ENCODE results near the gene SLC24A4.

The SLC24A4 gene

DNA sequence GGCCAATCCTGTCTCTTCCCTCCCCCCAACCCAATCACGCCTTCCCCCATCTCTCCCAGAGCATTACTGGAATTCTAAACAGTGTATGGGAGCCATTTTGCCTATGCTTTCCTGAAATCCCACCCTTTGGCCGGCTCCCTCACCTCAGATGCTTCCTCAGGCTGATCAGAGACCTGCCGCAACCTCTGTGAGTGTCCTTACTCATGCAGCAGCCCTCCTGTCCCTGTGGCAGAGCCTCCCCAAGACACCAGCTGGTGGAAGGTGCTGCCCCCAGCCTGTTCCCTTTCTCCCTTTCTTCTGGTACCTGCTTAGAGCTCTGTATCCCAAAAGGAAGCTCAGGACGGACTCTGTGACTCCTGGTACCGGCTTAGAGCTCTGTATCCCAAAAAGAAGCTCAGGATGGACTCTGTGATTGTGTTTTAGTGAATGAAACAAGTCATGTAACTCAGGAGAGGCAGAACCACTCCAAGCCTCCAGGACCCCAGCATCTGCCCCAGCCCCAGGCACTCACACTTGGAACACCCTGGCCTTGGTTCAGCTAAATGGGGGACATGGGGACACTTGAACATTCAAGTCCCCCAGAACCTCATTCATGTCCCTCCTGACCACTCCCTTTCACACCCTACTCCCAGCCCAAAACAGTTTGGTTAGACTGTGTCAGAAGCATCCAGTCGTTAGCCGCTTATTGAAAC is 161.3 kb downstream of the SLC24A4 start:
- DNase-seq: no peak

DNA sequence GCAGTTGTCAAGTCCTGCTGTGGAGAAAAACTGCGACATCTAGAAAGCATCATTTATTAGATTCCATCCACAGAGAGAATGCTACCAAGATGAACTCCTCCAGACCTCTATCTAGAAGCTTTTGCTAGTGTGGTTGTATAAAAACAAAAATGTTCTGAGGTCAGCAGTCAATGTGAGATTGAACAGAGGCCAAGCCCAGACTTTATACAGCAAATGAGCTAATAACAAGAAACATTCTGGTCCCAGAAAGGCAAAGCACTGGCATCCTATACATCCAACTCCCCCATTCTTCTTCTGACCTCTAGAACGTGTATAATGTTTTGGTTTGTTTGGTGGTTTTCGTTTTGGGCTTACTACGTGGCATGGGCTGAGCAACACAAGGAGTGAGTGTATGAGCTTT is 163.9 kb downstream of the SLC24A4 start:
- no peak for DNase-seq

DNA sequence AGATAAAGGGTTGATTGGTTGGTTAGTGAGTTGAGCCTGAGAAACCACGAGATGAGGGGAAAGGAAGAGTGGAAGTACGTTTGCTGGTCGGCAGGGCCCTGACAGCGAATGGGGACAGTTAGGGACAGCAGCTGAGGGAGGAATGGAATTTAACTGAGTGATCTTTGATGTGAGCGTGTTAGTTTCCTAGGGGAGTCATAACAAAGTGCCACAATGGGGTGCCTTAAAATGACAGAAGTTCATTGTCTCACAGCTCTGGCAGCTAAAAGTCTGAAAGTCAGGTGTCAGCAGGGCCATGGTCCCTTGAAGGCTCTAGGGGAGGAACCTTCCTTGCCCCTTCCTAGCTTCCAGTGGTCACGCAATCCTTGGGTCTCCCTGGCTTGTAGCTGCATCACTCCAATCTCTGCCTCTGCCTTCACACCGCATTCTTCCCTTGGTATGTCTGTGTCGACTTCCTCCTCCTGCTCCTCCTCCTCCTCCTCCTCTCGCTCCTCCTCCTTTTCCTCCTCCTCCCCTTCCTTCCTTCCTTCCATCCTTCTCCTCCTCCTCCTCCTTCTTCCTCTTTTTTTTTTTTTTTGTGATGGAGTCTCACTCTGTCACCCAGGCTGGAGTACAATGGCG is 164.7 kb downstream of the SLC24A4 start:
- DNase-seq: no peak

DNA sequence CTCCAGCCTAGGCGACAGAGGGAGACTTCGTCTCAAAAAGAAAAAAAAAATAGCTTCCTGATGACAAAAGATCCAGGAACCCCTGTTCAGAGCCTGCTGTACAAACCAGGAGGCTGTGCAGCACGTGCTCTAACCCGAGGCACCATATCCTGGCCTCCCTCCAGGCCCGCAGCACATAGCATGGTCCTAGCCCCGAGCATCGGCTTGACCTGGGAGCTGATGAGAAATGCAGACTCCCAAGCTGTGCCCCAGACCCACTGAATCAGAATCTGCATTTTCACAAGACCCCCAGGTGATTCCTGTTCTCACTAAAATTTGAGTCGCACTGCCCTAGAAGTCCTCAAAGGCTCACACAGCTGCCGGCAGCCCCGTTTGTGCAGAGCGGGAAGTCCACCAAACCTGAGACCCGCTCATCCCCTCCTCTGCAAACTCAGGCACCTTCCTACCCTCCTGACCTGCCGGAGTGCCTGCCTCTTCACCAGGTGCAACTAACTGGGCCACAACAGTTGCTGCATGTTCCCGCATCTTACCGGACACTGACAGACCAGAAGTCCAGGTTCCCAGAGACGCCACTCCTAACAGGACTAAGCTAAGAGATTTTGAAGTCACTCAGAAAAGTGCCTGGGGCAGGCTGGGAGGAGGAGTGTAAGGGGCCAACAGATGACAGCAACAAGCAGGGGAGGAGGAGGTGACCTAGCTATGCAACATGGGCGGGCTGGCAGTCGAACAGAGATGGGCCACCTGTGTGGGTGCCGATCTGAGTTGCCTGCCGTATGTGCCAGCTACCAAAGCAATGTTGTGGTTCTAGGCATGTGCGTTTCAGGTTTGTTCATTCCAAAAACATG is 166.7 kb downstream of the SLC24A4 start:
- no peak for DNase-seq

DNA sequence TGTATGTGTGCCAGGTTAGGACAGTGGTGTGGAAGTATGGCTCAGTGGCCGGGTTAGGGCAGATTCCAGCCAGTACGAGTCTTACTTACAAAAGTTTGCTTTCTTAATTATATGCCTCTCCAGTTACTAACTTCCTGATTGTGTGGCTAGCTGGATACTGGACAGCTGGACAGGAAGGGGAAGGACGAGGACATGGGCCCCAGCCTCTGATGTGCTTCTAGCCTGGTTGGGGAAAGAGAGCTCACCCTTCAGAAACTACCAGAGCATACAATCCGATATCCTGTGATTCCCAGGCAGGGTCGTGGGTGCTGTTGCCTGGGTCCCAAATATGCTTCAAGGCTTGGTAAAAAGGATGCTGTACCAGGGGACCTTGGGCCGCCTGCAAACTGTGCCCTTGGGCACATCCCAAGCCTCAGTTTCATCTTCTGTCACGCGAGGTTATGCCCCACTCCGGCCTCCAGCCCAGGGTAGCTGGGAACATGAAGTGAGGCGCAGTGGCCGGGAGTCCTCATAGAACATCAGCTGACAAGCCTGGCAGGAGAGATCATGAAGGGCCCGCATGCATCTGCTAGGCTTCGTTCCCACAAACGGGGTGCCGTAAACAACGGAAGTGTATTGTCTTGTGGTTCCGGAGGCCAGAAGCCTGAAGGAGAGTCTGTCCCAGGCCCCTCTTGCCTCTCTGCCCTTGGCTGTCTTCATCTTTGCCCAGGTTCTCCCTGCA is 167.4 kb downstream of the SLC24A4 start:
- DNase-seq: no peak

DNA sequence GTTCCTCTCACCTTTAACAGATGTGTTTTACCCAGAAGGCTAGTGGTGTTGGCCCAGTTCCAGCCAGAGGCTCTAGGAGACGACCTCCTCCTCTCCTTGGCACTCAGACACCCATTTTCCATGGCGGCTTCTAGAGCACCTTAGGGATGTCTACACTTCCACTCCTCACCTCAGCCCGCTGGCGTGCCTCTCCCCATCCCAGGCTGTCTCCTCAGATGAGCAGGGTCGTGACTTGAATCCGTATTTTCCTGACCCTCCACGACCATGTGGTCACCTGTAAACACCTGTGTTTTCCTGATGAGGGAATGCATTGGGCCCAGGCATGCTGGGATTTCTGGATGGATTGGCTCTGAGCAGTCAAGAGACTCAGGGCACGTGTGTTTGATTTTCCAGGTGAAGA is 168.8 kb downstream of the SLC24A4 start:
- DNase-seq: no peak

DNA sequence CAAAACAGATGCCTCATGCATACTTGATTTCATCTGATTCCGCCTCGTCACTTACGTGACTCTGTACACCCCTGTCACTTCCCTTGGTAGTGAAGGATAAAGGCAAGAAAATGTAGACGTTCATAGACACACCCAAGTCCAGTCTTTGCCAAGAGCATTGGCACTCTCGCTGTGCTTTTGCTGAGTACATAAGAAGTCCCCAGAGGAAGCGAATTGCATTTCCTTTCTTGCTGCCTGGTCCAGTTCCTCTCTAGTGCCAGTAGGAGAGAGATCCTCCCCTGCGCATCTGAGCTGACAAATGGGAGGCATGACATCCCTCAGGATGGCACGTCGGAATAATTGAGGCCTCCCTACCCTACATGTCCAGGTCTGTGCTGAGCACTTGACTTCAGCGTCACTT is 169.3 kb downstream of the SLC24A4 start:
- DNase-seq: no peak

DNA sequence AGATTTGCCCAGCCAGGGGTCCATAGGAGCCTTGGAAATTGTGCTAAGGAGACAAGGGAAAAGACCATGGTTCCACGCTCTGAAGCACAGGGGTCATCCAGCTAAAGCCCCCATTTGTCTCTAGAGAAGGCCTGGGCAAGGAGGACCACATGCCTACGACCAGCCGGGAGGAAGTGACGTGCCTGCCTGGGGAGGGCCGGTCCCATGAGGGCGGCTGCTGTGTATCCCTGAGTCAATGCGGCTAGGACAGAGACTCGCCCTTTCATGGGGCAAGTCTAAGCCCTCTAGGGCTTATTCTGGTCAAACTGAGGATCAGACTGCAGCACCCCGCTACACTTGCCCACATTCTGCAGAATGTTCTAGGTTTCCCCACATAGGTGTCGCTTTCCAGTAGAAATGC is 170.1 kb downstream of the SLC24A4 start:
- DNase-seq: no peak

DNA sequence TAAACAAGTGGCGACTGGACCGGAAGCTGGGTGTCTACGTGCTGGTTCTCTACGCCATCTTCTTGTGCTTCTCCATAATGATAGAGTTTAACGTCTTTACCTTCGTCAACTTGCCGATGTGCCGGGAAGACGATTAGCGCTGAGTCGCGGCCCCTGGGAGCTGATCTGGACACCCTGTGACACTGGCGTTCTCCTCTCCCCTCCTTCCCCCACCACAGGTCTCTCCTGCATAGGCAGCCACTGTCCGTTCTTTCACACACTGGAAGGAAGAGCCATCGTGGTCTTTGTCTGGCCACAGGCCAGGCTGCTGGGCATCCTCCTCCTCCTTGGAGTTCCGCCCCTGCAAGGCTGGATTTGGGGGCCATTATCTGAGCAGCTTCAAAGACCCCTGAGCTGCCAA is 170.5 kb downstream of the SLC24A4 start:
- DNase-seq: no peak

DNA sequence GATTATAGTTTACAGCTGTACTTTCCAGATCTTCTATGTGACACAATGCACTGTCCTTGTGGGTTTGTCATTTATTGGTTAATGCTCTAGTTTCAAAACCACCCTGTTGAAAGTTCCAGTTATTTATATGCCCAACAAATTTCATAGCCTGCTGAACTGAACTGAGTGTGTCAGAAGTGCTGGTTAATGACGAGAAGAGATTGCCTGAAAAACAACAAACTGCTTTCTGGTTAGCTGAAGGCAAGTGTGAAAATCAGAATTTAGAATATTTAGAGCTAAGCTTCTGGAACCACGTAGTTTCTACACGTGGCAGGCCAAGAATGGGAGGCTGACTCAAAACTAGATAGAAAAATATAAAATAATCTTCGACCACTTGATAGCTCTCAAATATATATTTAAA is 171.5 kb downstream of the SLC24A4 start:
- DNase-seq: no peak

DNA sequence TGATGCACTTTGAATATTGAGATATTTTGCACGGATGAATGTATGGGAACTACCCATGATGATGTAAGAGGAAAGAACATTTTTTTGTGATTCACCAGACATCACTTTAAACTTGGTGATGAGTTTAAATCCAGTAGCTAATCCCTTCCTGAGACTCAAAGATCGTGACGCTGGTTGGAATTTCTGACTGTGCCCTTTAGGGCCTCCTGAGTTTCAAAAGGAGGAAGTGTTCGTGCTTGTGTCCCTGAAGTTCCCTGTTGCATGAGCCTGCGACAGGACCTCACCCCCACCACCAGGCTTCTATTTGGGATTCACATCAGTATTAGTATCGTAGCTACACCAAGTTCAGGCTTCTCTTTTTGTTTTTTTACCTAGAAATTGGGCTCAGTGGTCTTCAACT is 172.1 kb downstream of the SLC24A4 start:
- DNase-seq: no peak

DNA sequence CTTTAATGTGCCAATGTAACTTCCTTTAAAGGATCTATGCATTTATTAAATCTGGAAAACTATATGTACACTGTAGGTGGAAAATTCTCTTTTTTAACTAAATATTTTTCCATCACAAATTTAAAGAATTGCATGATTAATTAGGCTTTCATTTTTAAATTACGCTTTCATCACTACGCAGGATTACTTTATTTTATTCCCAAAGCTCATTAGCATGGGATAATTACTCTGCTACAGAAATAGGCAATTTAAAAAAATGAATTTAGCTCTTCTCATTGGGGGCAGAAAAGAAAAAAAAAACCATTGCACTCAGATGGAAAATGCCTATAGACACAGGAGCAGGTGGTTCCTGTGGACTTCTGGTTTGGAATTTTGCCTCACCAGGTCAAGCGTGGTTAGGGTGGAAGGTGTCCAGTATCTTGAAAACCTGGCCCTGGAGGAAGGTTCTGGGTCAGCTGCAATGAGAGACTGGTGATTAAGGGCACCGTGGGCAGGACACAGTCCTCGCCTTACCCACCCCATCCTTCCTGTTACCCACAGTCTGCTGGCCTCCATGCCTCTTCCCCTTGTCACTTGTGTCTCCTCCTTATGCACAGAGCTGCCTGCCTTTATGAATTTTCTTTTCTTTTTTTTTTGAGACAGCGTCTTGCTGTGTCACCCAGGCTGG is 173.4 kb downstream of the SLC24A4 start:
- no peak for DNase-seq

DNA sequence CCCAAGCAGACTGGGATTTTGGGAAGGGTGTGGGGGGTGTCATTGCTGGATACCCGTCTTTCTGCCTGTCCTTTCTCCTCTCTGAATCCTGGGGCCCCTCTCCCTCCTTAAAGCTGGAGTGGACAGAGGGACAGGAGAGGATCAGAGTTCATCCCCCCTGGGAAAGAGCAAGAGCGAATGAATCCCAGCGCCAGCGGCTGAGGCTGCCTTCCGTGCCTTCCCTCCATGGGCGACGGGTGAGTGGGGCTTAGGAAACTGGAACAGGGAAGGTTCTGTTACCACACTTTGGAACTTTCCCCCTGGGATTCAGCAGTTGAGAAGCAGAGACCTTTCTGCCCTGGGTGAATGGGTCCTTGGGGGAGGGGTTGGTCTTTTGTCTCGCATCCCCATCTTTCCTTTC is 174.4 kb downstream of the SLC24A4 start:
- DNase-seq: no peak

DNA sequence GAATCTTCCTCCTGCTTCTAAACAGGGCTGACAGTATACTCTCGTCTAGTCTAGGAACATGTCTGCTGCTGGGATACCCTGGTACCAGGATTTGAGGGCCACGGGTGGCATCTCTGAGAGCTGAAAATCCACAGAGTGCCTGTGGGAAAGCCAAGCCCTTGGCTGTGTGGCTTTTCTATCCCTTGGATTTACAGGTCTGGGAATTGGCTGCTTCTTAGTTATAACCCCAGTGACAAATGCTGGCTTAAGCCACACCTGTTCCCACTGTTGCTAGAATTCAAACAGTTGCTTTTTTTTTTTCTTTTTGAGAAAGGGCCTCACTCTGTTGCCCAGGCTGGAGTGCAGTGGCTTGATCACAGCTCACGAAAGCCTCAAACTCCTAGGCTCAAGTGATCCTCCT is 176.3 kb downstream of the SLC24A4 start:
- DNase-seq: no peak

DNA sequence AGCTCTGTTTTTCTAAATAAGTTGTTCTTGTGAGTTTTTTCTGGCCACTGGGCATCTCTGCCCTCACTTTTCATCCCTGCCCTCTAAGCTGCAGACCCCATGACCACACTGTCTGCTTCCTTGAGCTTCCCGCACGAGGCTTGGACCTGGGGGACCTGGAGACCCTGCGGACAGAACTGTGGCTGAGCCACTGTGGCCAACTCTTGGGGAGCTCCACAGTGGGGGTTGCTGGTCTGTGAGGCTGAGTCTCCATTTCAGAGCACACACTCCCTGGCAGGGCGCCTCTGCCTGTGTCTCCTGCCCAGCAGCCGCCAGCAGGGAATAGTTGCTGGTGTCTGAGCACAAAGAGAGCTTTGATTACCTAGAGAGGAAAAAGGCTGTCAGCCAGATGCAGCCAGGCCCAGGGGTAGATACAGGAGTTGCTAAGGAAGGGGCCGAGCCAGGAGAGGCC is 177.6 kb downstream of the SLC24A4 start:
- no peak for DNase-seq

DNA sequence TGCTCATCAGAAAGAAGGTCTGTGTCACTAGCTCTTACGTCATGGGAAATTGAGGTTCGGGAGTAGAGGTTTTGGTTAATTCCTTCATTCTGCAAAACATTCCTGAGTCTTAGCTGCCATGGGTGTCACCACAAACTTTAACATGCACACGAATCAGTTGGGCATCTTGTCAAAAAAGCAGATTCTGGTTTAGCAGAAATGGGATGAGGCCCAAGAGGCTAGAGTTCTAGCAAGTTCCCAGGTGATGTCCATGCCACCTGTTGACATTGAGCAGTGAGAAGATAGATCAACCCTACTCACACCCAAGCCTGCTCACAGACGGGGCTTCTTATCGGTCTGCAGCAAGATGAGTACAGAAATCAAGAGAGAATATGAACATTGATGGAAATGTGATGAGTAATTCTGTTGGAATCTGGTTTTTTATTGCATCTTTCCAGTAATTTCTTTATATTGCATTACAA is 179.0 kb downstream of the SLC24A4 start:
- no peak for DNase-seq

DNA sequence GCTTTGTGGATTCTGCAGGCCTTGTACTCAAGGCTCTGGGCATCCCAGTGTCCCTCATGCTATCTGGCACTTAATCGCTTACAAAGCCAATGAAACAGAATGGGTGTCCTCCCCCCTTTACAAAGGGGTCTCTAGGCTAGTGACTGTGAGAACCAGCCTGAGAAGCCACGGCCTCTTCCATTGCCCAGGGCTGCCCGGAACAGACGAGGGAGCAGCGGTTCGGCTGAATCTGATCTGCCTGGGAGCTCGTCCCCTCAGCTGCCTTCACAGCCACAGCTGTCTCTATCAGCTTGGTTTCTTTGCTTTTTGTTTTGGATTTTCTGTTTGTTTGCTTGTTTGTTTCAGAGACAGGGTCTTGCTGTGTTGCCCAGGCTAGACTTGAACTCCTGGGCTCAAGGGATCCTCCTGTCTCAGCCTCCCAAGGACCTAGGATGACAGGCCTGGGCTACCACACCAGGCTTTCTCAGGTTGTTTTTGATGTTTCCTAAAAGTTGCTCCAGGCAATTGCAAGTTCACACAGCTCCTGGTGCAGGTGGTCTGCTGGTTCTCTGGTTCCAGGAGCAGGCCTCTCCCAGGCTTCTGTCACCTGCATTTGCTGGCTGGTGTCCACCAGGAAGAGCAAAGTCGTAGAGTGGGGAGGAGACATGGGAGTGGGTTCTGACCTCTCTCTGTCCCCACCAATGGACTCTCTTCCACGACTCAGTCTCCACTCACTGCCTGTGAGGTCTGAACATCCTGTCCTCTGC is 179.7 kb downstream of the SLC24A4 start:
- no peak for DNase-seq

DNA sequence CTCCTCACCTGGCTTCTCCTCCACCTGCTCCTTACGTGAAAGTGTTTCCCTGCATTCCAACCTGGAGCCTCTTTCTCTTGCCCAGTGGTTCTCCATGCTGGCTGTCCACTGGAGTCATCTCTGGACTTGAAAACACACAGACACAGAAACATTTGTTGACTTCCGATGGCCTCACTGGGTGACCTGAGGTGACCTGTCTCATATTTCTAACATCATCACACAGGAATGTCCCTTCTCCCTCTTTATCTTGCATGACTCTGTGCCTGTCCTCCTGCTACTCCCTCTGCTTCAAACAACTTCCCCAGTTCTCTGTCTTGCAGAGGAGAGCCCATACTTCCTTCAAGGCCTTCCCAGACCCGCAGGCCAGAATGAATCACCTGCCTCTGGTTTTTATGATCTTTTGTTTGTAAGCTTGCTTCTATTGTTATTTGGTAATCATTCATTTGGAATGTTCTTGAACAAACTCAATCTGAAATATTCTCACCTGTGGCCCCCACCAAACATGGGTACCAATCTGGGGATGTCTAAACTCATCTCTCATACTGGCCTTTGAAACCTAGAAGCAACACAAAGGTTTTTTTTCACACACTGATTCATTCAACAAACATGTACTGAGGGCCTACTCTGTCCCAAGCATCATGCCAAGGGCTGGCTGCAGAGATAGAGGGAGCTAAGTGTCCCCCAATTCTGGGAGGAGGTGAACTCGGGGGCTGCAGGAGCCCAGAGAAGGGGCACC is 181.0 kb downstream of the SLC24A4 start:
- peak; percentile 61 for DNase-seq

DNA sequence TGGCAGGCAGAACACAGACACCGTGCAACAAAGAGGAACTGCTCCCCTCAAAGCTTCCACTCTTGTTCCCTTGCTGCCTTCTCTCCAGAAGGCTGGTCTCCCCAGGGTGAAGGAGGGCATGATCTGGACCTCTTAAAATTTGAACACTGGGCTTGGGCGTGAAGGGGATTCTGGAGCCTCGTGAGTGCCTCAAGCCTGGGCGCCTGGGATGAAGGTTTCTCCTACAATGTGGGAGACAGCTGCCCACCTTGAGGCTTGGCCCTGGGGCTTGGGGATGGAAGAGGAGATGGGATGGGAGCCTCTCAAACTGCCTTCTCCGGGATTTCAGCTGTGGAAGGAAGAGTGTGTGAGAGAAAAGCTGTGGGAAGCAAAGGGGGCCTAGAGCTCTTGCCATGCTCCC is 182.9 kb downstream of the SLC24A4 start:
- DNase-seq: no peak

DNA sequence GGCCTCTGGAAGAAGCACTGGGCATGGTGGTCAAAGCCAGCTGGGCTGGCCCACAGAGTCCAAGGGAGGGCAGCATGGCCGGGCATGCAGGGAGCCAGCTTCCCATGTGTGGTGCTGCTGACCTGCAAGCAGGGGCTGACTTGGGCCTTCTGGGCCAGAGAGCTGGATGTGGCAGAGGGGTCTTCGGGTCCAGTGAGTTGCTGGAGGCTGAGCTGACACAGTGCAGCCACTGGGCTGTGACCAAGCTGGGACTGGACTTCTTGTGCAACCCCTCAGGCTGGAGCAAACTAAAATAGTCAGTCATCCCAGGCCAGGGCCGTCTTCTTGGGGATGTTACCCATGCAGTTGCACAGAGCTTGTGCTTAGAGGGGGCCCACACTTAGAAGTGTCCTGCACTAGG is 183.3 kb downstream of the SLC24A4 start:
- no peak for DNase-seq

DNA sequence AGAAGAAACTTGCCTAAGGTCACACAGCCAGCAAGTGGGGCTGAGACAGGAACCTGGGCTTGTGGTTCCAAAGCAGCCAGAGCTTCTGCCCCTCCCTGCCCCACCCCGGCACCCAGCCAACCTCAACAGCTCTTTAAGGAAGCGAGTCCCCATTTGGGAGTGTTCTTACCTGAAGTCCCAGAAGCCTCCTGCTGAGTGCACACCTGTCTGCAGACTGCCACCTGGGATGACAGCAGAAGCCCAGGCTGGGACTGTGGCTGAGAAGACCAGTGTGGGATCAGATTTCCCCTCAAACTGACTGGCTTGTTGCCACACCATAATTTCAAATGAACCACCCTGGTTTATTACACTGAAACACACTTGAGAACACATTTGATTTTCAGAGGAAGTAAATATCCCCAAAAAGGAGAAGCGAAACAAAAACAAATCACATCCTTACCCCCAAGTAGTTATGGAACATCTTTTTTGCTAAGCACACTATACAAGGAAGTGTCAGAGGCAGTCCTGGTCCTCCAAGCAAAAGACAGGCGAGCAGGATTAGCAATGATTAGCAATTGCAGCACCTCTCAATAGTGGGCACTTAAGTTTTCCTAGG is 184.3 kb downstream of the SLC24A4 start:
- no peak for DNase-seq
